ENCODE data around the gene ATP2B2. TPM values are rescaled to one million over a fixed set of nuclear protein-coding genes. Genes with fewer than 3 reads are reported as not detected.
A peak's percentile ranks its signal among the peaks of the same experiment; 100 is the strongest.

The ATP2B2 gene
- total RNA-seq, 1 experiment from 2014 or later: not detected

- peak; percentile 59 for DNase-seq (ENCODE audit: low read depth)
Measured at GRCh38 chr3:10511809-10512494, 6.6 kb upstream of the ATP2B2 start.

- no peak for DNase-seq (ENCODE audit: low read depth)
Measured at GRCh38 chr3:10510743-10511432, 5.5 kb upstream of the ATP2B2 start.

- DNase-seq (ENCODE audit: low read depth): no peak
Measured at GRCh38 chr3:10510086-10510742, 4.8 kb upstream of the ATP2B2 start.

- no peak for DNase-seq (ENCODE audit: low read depth)
Measured at GRCh38 chr3:10509325-10509724, 3.9 kb upstream of the ATP2B2 start.

GRCh38 chr3:10508619-10509260 is 3.4 kb upstream of the ATP2B2 start:
- no peak for DNase-seq (ENCODE audit: low read depth)

- DNase-seq (ENCODE audit: low read depth): no peak
Measured at GRCh38 chr3:10508235-10508618, 2.8 kb upstream of the ATP2B2 start.

- no peak for DNase-seq (ENCODE audit: low read depth)
Measured at GRCh38 chr3:10507331-10507730, 1.9 kb upstream of the ATP2B2 start.

- no peak for DNase-seq (ENCODE audit: low read depth)
Measured at GRCh38 chr3:10506696-10507095, 1.3 kb upstream of the ATP2B2 start.

GRCh38 chr3:10505791-10506585 is 602 bp upstream of the ATP2B2 start:
- DNase-seq (ENCODE audit: low read depth): no peak

- DNase-seq (ENCODE audit: low read depth): no peak
Measured at GRCh38 chr3:10504171-10505049, 976 bp downstream of the ATP2B2 start.

GRCh38 chr3:10503217-10503796 is 2.1 kb downstream of the ATP2B2 start:
- DNase-seq (ENCODE audit: low read depth): no peak

- no peak for DNase-seq (ENCODE audit: low read depth)
Measured at GRCh38 chr3:10502185-10502880, 3.1 kb downstream of the ATP2B2 start.

- DNase-seq (ENCODE audit: low read depth): no peak
Measured at GRCh38 chr3:10501664-10502052, 3.7 kb downstream of the ATP2B2 start.

- no peak for DNase-seq (ENCODE audit: low read depth)
Measured at GRCh38 chr3:10500717-10501663, 4.4 kb downstream of the ATP2B2 start.

- no peak for DNase-seq (ENCODE audit: low read depth)
Measured at GRCh38 chr3:10498271-10498670, 7.1 kb downstream of the ATP2B2 start.

- DNase-seq (ENCODE audit: low read depth): no peak
Measured at GRCh38 chr3:10497439-10497838, 7.9 kb downstream of the ATP2B2 start.

- DNase-seq (ENCODE audit: low read depth): no peak
Measured at GRCh38 chr3:10496121-10496863, 9.1 kb downstream of the ATP2B2 start.

GRCh38 chr3:10495614-10496013 is 9.8 kb downstream of the ATP2B2 start:
- no peak for DNase-seq (ENCODE audit: low read depth)

Data from LHCN-M2 (cell line).